Neuron (in vitro differentiated cells): ENCODE data around the gene NRG3.

Source experiments
- H2AFZ ChIP-seq: one replicate; pipeline ENCODE4 v1.6.1; 2013; ENCODE audit warnings: low read depth, mild to moderate bottlenecking, inconsistent platforms, low read length, moderate library complexity
- H3K27me3 ChIP-seq: one replicate; pipeline ENCODE4 v1.6.1; 2013; ENCODE audit warnings: low read length; ENCODE audit not compliant: insufficient read depth
- H3K36me3 ChIP-seq: one replicate; pipeline ENCODE4 v1.6.1; 2013; ENCODE audit warnings: low read length; ENCODE audit not compliant: insufficient read depth
- H3K4me1 ChIP-seq: one replicate; pipeline ENCODE4 v1.6.1; 2013; ENCODE audit warnings: low read length; ENCODE audit not compliant: insufficient read depth
- H3K4me3 ChIP-seq: 2 replicates; pipeline ENCODE4 v1.5.1; 2013; ENCODE audit warnings: mild to moderate bottlenecking, low read length, moderate library complexity
- H3K9me3 ChIP-seq: one replicate; pipeline ENCODE4 v1.6.1; 2013; ENCODE audit warnings: low read length

Gene NRG3

DNA sequence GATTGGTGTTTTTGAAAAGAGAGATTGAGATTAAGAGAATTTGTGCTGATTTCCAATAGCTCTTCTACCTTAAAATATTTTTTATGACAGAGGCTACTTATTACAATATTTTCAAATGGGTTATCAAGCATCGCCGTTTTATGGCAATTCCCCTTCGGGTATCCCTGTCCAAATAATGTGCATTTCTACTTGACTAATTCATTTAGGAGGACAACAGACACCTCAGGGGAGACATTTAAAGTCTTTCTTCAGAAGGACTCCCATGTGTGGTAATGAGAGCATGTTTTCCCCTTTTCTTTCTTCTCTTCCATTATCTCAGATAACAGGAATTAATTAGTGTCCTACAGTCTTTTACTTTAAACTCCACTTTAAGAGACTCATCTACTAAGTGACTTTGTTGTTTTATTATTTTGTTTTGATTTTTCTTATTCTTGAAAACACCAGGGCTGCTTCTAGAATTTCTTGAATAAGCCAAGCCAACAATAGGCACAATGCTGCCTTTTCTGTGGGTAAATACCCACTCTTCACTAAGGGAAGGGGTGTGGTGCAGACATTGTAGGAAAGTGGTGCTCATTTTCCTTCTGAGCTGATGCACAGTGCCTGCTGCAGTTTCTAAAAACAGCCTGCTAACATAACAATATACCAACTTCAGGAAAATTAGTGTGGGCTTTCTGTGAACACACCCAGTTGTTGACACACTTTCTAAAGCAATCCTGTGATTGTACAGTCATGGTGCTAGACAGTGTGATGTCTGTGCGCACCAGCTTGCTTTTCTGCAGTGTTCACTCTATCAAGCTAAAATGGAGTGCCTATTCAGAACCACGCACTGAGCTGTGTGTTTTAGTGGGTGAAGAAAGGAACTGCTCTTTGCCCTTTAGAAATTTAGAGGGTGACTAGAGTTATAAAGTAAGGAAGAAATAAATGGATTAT, 597.7 kb downstream of the NRG3 start:
- H3K9me3 ChIP-seq: peaks cover 2% of the 10 kb centered on the region
- no peak overlapping the region for H2AFZ ChIP-seq
- no peak overlapping the region for H3K4me3 ChIP-seq
- H3K27me3 ChIP-seq: no peaks in the 10 kb centered on the region
- H3K4me1 ChIP-seq: peaks cover 29% of the 10 kb centered on the region
- no peaks in the 10 kb centered on the region for H3K36me3 ChIP-seq

- H3K9me3 ChIP-seq: peaks cover 2% of the 10 kb centered on the region
- no peaks in the 10 kb centered on the region for H3K36me3 ChIP-seq
- H2AFZ ChIP-seq: no peak overlapping the region
- H3K4me1 ChIP-seq: peaks cover 6% of the 10 kb centered on the region
- H3K4me3 ChIP-seq: no peak overlapping the region
- H3K27me3 ChIP-seq: no peaks in the 10 kb centered on the region
Observed at GRCh38 chr10:82477776-82478175, 602.8 kb downstream of the NRG3 start.

GRCh38 chr10:82492647-82493046, 617.7 kb downstream of the NRG3 start:
- Histone ChIP-seq H3K36me3 (no peaks in the 10 kb centered on the region), H3K9me3 (no peaks in the 10 kb centered on the region), H2AFZ (no peak overlapping the region), H3K4me1 (no peaks in the 10 kb centered on the region), H3K4me3 (no peak overlapping the region), H3K27me3 (no peaks in the 10 kb centered on the region)

- Histone ChIP-seq H3K4me3 (no peak overlapping the region), H3K36me3 (no peaks in the 10 kb centered on the region), H3K27me3 (no peaks in the 10 kb centered on the region), H3K9me3 (no peaks in the 10 kb centered on the region), H2AFZ (no peak overlapping the region), H3K4me1 (no peaks in the 10 kb centered on the region)
Observed at GRCh38 chr10:82496114-82496513, 621.1 kb downstream of the NRG3 start.

- Histone ChIP-seq H3K36me3 (no peaks in the 10 kb centered on the region), H3K4me1 (no peaks in the 10 kb centered on the region), H2AFZ (no peak overlapping the region), H3K9me3 (no peaks in the 10 kb centered on the region), H3K4me3 (no peak overlapping the region), H3K27me3 (no peaks in the 10 kb centered on the region)
Observed at GRCh38 chr10:82497439-82497838, 622.4 kb downstream of the NRG3 start.

- no peak overlapping the region for H3K4me3 ChIP-seq
- no peaks in the 10 kb centered on the region for H3K4me1 ChIP-seq
- no peak overlapping the region for H2AFZ ChIP-seq
- no peaks in the 10 kb centered on the region for H3K27me3 ChIP-seq
- no peaks in the 10 kb centered on the region for H3K36me3 ChIP-seq
- H3K9me3 ChIP-seq: no peaks in the 10 kb centered on the region
Observed at GRCh38 chr10:82498976-82499375, 624.0 kb downstream of the NRG3 start.

- Histone ChIP-seq H3K4me1 (no peaks in the 10 kb centered on the region), H3K9me3 (no peaks in the 10 kb centered on the region), H3K4me3 (no peak overlapping the region), H2AFZ (no peak overlapping the region), H3K36me3 (no peaks in the 10 kb centered on the region), H3K27me3 (no peaks in the 10 kb centered on the region)
Observed at GRCh38 chr10:82505009-82505408, 630.0 kb downstream of the NRG3 start.

- no peaks in the 10 kb centered on the region for H3K4me1 ChIP-seq
- H2AFZ ChIP-seq: no peak overlapping the region
- no peaks in the 10 kb centered on the region for H3K36me3 ChIP-seq
- no peaks in the 10 kb centered on the region for H3K9me3 ChIP-seq
- H3K27me3 ChIP-seq: no peaks in the 10 kb centered on the region
- H3K4me3 ChIP-seq: no peak overlapping the region
Observed at GRCh38 chr10:82506680-82507376, 631.8 kb downstream of the NRG3 start.

DNA sequence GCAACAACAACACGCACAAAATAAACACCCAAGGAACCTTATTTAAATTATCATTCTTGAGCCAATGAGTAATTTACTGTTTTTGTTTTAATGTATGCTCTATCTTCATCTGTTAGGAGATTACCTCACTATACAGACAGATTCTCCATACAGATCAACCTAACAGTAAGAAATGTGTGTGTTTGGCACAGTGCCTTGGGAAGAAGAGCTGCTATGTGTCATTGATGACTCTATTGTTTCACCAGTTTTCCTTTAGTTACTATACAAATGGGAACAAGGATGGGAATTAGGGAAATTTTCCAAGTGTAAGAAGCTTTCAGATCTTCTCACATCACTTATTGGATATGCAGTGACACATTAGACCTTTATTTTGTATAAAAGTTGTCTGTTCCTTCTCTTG, 640.3 kb downstream of the NRG3 start:
- Histone ChIP-seq H3K4me3 (no peak overlapping the region), H3K4me1 (peaks cover 21% of the 10 kb centered on the region), H3K27me3 (no peaks in the 10 kb centered on the region), H3K36me3 (no peaks in the 10 kb centered on the region), H2AFZ (no peak overlapping the region), H3K9me3 (no peaks in the 10 kb centered on the region)

GRCh38 chr10:82529062-82529461, 654.1 kb downstream of the NRG3 start:
- H3K4me3 ChIP-seq: no peak overlapping the region
- H3K36me3 ChIP-seq: no peaks in the 10 kb centered on the region
- H3K9me3 ChIP-seq: no peaks in the 10 kb centered on the region

DNA sequence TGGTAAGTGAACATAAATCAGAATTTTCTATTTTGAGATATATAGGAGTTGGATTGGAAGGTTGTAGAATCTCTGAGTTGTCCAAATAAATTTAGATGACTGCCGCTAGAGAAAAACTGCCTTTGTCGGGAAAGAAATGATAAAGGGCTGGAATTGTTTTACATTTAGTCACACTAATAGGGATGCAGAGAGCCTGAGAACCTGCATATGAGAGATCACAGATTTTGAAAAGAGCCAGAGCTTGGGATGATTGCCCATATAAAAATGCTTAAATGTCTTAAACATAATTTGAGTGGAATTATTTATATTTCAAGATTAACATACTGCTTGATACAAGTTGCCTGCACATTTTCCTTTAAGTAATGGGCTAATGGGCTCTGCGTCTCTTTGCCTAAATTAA, 660.5 kb downstream of the NRG3 start:
- Histone ChIP-seq H3K4me3 (no peak overlapping the region), H3K9me3 (no peaks in the 10 kb centered on the region), H2AFZ (no peak overlapping the region), H3K4me1 (no peaks in the 10 kb centered on the region), H3K36me3 (no peaks in the 10 kb centered on the region), H3K27me3 (no peaks in the 10 kb centered on the region)

More at GRCh38 chr10:82529062-82529461, 654.1 kb downstream of the NRG3 start:
- Histone ChIP-seq H3K27me3 (no peaks in the 10 kb centered on the region), H2AFZ (no peak overlapping the region), H3K4me1 (peaks cover 17% of the 10 kb centered on the region)

- Histone ChIP-seq H3K27me3 (no peaks in the 10 kb centered on the region), H2AFZ (no peak overlapping the region), H3K4me3 (no peak overlapping the region), H3K9me3 (no peaks in the 10 kb centered on the region), H3K4me1 (no peaks in the 10 kb centered on the region), H3K36me3 (no peaks in the 10 kb centered on the region)
Observed at GRCh38 chr10:82536668-82537067, 661.7 kb downstream of the NRG3 start.

GRCh38 chr10:82538272-82538671, 663.3 kb downstream of the NRG3 start:
- Histone ChIP-seq H3K36me3 (no peaks in the 10 kb centered on the region), H3K9me3 (no peaks in the 10 kb centered on the region), H3K4me1 (no peaks in the 10 kb centered on the region), H3K4me3 (no peak overlapping the region), H2AFZ (no peak overlapping the region), H3K27me3 (no peaks in the 10 kb centered on the region)
